ENCODE results near the gene SLC22A15. TPM values are rescaled to one million over a fixed set of nuclear protein-coding genes. Genes with fewer than 3 reads are reported as not detected.
"Not testable (repeated sequence)": the region's sequence is repeated elsewhere in the genome, so short reads cannot be mapped to it uniquely, and the experiment has no call there.

SLC22A15 gene
- polyA plus RNA-seq, 3 donors = 3.2 to 33.4 (median 4.5) TPM

GRCh38 chr1:115958866-115959265 lies 17.4 kb upstream of the SLC22A15 start:
- H3K4me3 ChIP-seq (replicated peaks in 1 of 3; ENCODE audit: low read depth in 2 of 3, low read length in 3 of 3) = no peak overlapping the region
- Mint-ChIP-seq H3K9me3 (peaks cover 0 to 10% (median 2%) of the 10 kb centered on the region in 7 donors), H3K4me1 (no peaks in the 10 kb centered on the region), H3K27ac (no peak overlapping the region), H3K27me3 (ENCODE audit: low read depth in 3 of 3) (peaks cover 0 to 4% (median 2%) of the 10 kb centered on the region in 3 donors), H3K4me3 (no peak overlapping the region), H3K36me3 (peaks cover 0 to 2% of the 10 kb centered on the region in 2 donors)
- H3K36me3 ChIP-seq (replicated peaks in 1 of 2; ENCODE audit: control insufficient read depth in 1 of 2, insufficient read depth in 2 of 2, low read length in 2 of 2) = no peaks in the 10 kb centered on the region
- no peak overlapping the region for H3K4me2 ChIP-seq (replicated peaks; ENCODE audit: extremely low read depth, low read length, poor library complexity, severe bottlenecking)
- no peaks in the 10 kb centered on the region for H3K9me3 ChIP-seq (replicated peaks in 1 of 2; ENCODE audit: control insufficient read depth in 1 of 2, insufficient read depth in 1 of 2, low read length in 2 of 2)
- TF ChIP-seq CTCF (IDR thresholded peaks at IDR 0.05) = no peak
- no CpG with 5 or more reads among the region's 2 CpGs for WGBS (ENCODE audit: insufficient coverage)
- H4K20me1 ChIP-seq (ENCODE audit: insufficient read depth, low read length) = no peaks in the 10 kb centered on the region
- H3K9ac ChIP-seq (ENCODE audit: insufficient read depth, low read length, poor library complexity, severe bottlenecking) = no peak overlapping the region
- H2AFZ ChIP-seq (ENCODE audit: insufficient read depth, low read depth, low read length, poor library complexity, severe bottlenecking) = no peak overlapping the region
- no peak overlapping the region for H3K27ac ChIP-seq (ENCODE audit: low read depth in 1 of 2, low read length in 2 of 2)
- no peaks in the 10 kb centered on the region for H3K79me2 ChIP-seq (ENCODE audit: insufficient read depth, low read length)
- intact Hi-C loops (cut with micrococcal nuclease) = no loop called here
- no peaks in the 10 kb centered on the region for H3K27me3 ChIP-seq (ENCODE audit: control insufficient read depth in 2 of 2, insufficient read depth in 2 of 2, low read length in 2 of 2)
- DNase-seq = no peak
- H3K4me1 ChIP-seq (ENCODE audit: control insufficient read depth in 1 of 2, insufficient read depth in 2 of 2, low read length in 2 of 2) = no peaks in the 10 kb centered on the region

GRCh38 chr1:115969509-115969908 lies 6.8 kb upstream of the SLC22A15 start:
- Mint-ChIP-seq H3K27ac (no peak overlapping the region), H3K4me3 (no peak overlapping the region), H3K36me3 (peaks cover 0 to 2% of the 10 kb centered on the region in 2 donors), H3K9me3 (peaks cover 0 to 7% (median 1%) of the 10 kb centered on the region in 7 donors), H3K4me1 (no peaks in the 10 kb centered on the region), H3K27me3 (ENCODE audit: low read depth in 3 of 3) (peaks cover 0 to 4% (median 0%) of the 10 kb centered on the region in 3 donors)
- no peak for DNase-seq
- Histone ChIP-seq H3K79me2 (ENCODE audit: insufficient read depth, low read length) (peaks cover 3% of the 10 kb centered on the region), H3K36me3 (replicated peaks in 1 of 2; ENCODE audit: control insufficient read depth in 1 of 2, insufficient read depth in 2 of 2, low read length in 2 of 2) (no peaks in the 10 kb centered on the region), H3K27ac (ENCODE audit: low read depth in 1 of 2, low read length in 2 of 2) (no peak overlapping the region), H3K4me1 (ENCODE audit: control insufficient read depth in 1 of 2, insufficient read depth in 2 of 2, low read length in 2 of 2) (no peaks in the 10 kb centered on the region), H3K9ac (ENCODE audit: insufficient read depth, low read length, poor library complexity, severe bottlenecking) (no peak overlapping the region), H4K20me1 (ENCODE audit: insufficient read depth, low read length) (no peaks in the 10 kb centered on the region), H2AFZ (ENCODE audit: insufficient read depth, low read depth, low read length, poor library complexity, severe bottlenecking) (no peak overlapping the region), H3K27me3 (ENCODE audit: control insufficient read depth in 2 of 2, insufficient read depth in 2 of 2, low read length in 2 of 2) (no peaks in the 10 kb centered on the region), H3K4me3 (replicated peaks in 1 of 3; ENCODE audit: low read depth in 2 of 3, low read length in 3 of 3) (no peak overlapping the region), H3K4me2 (replicated peaks; ENCODE audit: extremely low read depth, low read length, poor library complexity, severe bottlenecking) (no peak overlapping the region), H3K9me3 (replicated peaks in 1 of 2; ENCODE audit: control insufficient read depth in 1 of 2, insufficient read depth in 1 of 2, low read length in 2 of 2) (no peaks in the 10 kb centered on the region)
- no CpG with 5 or more reads among the region's 2 CpGs for WGBS (ENCODE audit: insufficient coverage)
- intact Hi-C loops (cut with micrococcal nuclease) = no loop called here
- no peak for TF ChIP-seq CTCF (IDR thresholded peaks at IDR 0.05)

- H3K9me3 Mint-ChIP-seq; H3K36me3 Mint-ChIP-seq; H3K4me2 ChIP-seq (replicated peaks; ENCODE audit: extremely low read depth, low read length, poor library complexity, severe bottlenecking); H4K20me1 ChIP-seq (ENCODE audit: insufficient read depth, low read length); H3K9ac ChIP-seq (ENCODE audit: insufficient read depth, low read length, poor library complexity, severe bottlenecking); H3K27ac Mint-ChIP-seq; H3K4me3 Mint-ChIP-seq; H3K4me1 Mint-ChIP-seq; DNase-seq; H3K9me3 ChIP-seq (replicated peaks in 1 of 2; ENCODE audit: control insufficient read depth in 1 of 2, insufficient read depth in 1 of 2, low read length in 2 of 2); H3K4me3 ChIP-seq (replicated peaks in 1 of 3; ENCODE audit: low read depth in 2 of 3, low read length in 3 of 3); H3K27me3 ChIP-seq (ENCODE audit: control insufficient read depth in 2 of 2, insufficient read depth in 2 of 2, low read length in 2 of 2); H3K36me3 ChIP-seq (replicated peaks in 1 of 2; ENCODE audit: control insufficient read depth in 1 of 2, insufficient read depth in 2 of 2, low read length in 2 of 2); intact Hi-C loops (cut with micrococcal nuclease); H2AFZ ChIP-seq (ENCODE audit: insufficient read depth, low read depth, low read length, poor library complexity, severe bottlenecking); H3K27me3 Mint-ChIP-seq (ENCODE audit: low read depth in 3 of 3); H3K27ac ChIP-seq (ENCODE audit: low read depth in 1 of 2, low read length in 2 of 2): not testable (repeated sequence)
- Histone ChIP-seq H3K4me1 (ENCODE audit: control insufficient read depth in 1 of 2, insufficient read depth in 2 of 2, low read length in 2 of 2) (peaks cover 7 to 11% of the 10 kb centered on the region in 2 donors), H3K79me2 (ENCODE audit: insufficient read depth, low read length) (peaks cover 25% of the 10 kb centered on the region)
- 100% methylated on average over 3 of the region's 7 CpGs for WGBS (ENCODE audit: insufficient coverage)
These were observed 4.5 kb upstream of the SLC22A15 start for GRCh38 chr1:115971778-115972177.
